ENCODE results near the gene RIMBP2.

DNA sequence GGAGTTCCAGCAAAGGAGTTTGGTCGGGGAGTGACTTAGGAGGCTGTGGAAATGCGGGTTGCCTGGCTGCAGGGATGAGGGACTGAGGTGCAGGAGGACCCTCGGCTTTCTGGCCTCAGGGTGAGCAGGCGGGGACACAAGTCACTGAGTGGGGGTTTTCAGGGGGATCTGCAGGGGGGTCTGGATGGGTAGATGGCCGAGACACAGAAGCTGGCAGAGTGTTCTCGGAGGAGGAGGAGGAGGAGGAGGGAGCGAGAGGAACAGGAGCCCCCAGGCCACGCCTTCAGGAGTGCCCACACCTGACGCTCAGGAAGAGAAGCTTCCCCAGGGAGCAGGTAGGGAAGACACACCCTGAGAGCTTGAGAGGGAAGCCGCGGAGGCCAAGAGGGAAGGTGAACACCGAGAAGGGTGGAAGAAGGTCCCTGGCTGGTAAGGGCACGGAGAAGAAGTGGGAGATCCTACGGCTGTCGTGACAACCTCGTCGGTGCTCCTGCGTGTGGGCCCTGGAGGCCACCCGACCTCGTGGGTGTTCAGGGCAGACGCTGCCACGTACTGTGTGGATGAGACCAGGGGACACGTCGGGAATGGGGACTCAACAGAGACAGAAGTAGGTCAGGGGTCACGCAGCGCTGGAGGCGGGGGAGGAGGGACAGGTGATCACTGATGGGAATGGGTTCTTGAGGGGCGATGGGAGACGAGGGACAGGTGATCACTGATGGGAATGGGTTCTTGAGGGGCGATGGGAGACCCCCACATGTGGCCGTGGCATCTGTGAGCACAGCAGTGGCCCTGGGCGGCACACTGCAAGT is 269.0 kb downstream of the RIMBP2 start:
- TF ChIP-seq, protein P1, sequence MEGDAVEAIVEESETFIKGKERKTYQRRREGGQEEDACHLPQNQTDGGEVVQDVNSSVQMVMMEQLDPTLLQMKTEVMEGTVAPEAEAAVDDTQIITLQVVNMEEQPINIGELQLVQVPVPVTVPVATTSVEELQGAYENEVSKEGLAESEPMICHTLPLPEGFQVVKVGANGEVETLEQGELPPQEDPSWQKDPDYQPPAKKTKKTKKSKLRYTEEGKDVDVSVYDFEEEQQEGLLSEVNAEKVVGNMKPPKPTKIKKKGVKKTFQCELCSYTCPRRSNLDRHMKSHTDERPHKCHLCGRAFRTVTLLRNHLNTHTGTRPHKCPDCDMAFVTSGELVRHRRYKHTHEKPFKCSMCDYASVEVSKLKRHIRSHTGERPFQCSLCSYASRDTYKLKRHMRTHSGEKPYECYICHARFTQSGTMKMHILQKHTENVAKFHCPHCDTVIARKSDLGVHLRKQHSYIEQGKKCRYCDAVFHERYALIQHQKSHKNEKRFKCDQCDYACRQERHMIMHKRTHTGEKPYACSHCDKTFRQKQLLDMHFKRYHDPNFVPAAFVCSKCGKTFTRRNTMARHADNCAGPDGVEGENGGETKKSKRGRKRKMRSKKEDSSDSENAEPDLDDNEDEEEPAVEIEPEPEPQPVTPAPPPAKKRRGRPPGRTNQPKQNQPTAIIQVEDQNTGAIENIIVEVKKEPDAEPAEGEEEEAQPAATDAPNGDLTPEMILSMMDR (IDR thresholded peaks at IDR 0.05): no peak
- TF ChIP-seq POLR2A (IDR thresholded peaks at IDR 0.05; ENCODE audit: low read depth): no peak
